WTC11 (cell line): Measurements from ENCODE around the gene ZAR1L. TPM values are rescaled to one million over a fixed set of nuclear protein-coding genes. Genes with fewer than 3 reads are reported as not detected.

Experiments used
- ATAC-seq: fragments of 200-7000 bp; cut with Tn5 transposase; 2 replicates; pipeline ENCODE4 v1.10.0; 2021; ENCODE audit warnings: mild to moderate bottlenecking, moderate library complexity
- CTCF ChIA-PET: fragments of 300-600 bp; sonication (Branson Sonifier 250); formaldehyde crosslinking; loops from one replicate; lab custom pipeline; 2021; ENCODE audit warnings: antibody characterized with exemption; lab: Charles Lee
- POLR2A ChIA-PET: fragments of 350-600 bp; sonication (Branson Sonifier 250); formaldehyde crosslinking; loops from one replicate; lab custom pipeline; 2021; ENCODE audit warnings: antibody characterized with exemption; lab: Charles Lee
- DNase-seq: peaks from one replicate; pipeline ENCODE4 v3.0.0; 2021; ENCODE audit warnings: low spot score
- H3K27ac Mint-ChIP-seq: 2 replicates; pipeline ENCODE4 v1.8.0; 2021; ENCODE audit warnings: mixed read lengths
- H3K27me3 Mint-ChIP-seq: 2 replicates; pipeline ENCODE4 v1.8.0; 2021; ENCODE audit warnings: low read depth, mild to moderate bottlenecking, moderate library complexity, mixed read lengths
- H3K36me3 Mint-ChIP-seq: 2 replicates; pipeline ENCODE4 v1.8.0; 2021; ENCODE audit warnings: mixed read lengths
- H3K4me1 Mint-ChIP-seq: 2 replicates; pipeline ENCODE4 v1.8.0; 2022; ENCODE audit warnings: mixed read lengths
- H3K4me3 Mint-ChIP-seq: 2 replicates; pipeline ENCODE4 v1.8.0; 2021; ENCODE audit warnings: mild to moderate bottlenecking, moderate library complexity, mixed read lengths
- H3K9me3 Mint-ChIP-seq: 2 replicates; pipeline ENCODE4 v1.8.0; 2021; ENCODE audit warnings: mixed read lengths
- ESRRA ChIP-seq: sonication (generic); formaldehyde crosslinking; IDR thresholded peaks from 2 replicates; pipeline ENCODE4 v1.8.1; 2022; ENCODE audit warnings: mild to moderate bottlenecking, missing genetic modification reagents, borderline replicate concordance
- GABPB1 ChIP-seq: sonication (generic); formaldehyde crosslinking; IDR thresholded peaks from 2 replicates; pipeline ENCODE4 v1.8.1; 2023; ENCODE audit warnings: mild to moderate bottlenecking, missing genetic modification reagents
- GRHL2 ChIP-seq: fragments of 250-450 bp; sonication (Bioruptor Pico); IDR thresholded peaks from 2 replicates; pipeline ENCODE4 v1.8.0; 2022; ENCODE audit warnings: mild to moderate bottlenecking, moderate library complexity; ENCODE audit not compliant: insufficient replicate concordance, severe bottlenecking
- MYBL2 ChIP-seq: sonication (generic); formaldehyde crosslinking; IDR thresholded peaks from 2 replicates; pipeline ENCODE4 v1.8.1; 2023; ENCODE audit warnings: mild to moderate bottlenecking, moderate library complexity, missing genetic modification reagents
- TEAD1 ChIP-seq: sonication (generic); formaldehyde crosslinking; IDR thresholded peaks from 2 replicates; pipeline ENCODE4 v1.8.0; 2022; ENCODE audit warnings: mild to moderate bottlenecking, missing genetic modification reagents
- ZBTB21 ChIP-seq: sonication (generic); formaldehyde crosslinking; IDR thresholded peaks from 2 replicates; pipeline ENCODE4 v1.8.1; 2023; ENCODE audit warnings: mild to moderate bottlenecking, missing genetic modification reagents, borderline replicate concordance
- ZNF138 ChIP-seq: sonication (generic); formaldehyde crosslinking; conservative IDR thresholded peaks from 2 replicates; pipeline ENCODE4 v1.8.1; 2022; ENCODE audit warnings: mild to moderate bottlenecking, moderate library complexity, missing genetic modification reagents
- ZNF263 ChIP-seq: sonication (generic); formaldehyde crosslinking; IDR thresholded peaks from 2 replicates; pipeline ENCODE4 v1.8.1; 2022; ENCODE audit warnings: low read depth, mild to moderate bottlenecking, moderate library complexity, missing genetic modification reagents
- ZNF416 ChIP-seq: fragments of 250-450 bp; sonication (Bioruptor Pico); IDR thresholded peaks from 2 replicates; pipeline ENCODE4 v1.9.0; 2021; ENCODE audit warnings: mild to moderate bottlenecking, inconsistent platforms
- ZNF423 ChIP-seq: fragments of 250-450 bp; sonication (Bioruptor Pico); IDR thresholded peaks from 2 replicates; pipeline ENCODE4 v2.1.2; 2022; ENCODE audit warnings: mild to moderate bottlenecking, moderate library complexity
- total RNA-seq: library from RNA; stranded (reverse); gene quantifications from 3 replicates; pipeline ENCODE4 v1.2.3, GENCODE V29; 2021
- TF ChIP-seq, protein P1 (sequence below): sonication (generic); formaldehyde crosslinking; IDR thresholded peaks from 2 replicates; pipeline ENCODE4 v1.8.1; 2023; ENCODE audit warnings: mild to moderate bottlenecking, missing genetic modification reagents, borderline replicate concordance
- TF ChIP-seq, protein P2 (sequence below): sonication (generic); formaldehyde crosslinking; IDR thresholded peaks from 2 replicates; pipeline ENCODE4 v1.8.1; 2022; ENCODE audit warnings: missing genetic modification reagents, borderline replicate concordance
- TF ChIP-seq, protein P3 (sequence below): sonication (generic); formaldehyde crosslinking; IDR thresholded peaks from 2 replicates; pipeline ENCODE4 v1.8.1; 2023; ENCODE audit warnings: mild to moderate bottlenecking, missing genetic modification reagents, moderate library complexity
- TF ChIP-seq, protein P4 (sequence below): sonication (generic); formaldehyde crosslinking; IDR thresholded peaks from 2 replicates; pipeline ENCODE4 v1.8.1; 2023; ENCODE audit warnings: mild to moderate bottlenecking, missing genetic modification reagents, moderate library complexity
- TF ChIP-seq, protein P5 (sequence below): sonication (generic); formaldehyde crosslinking; IDR thresholded peaks from 2 replicates; pipeline ENCODE4 v1.8.1; 2023; ENCODE audit warnings: mild to moderate bottlenecking, missing genetic modification reagents
- TF ChIP-seq, protein P6 (sequence below): sonication (generic); formaldehyde crosslinking; IDR thresholded peaks from 2 replicates; pipeline ENCODE4 v1.8.1; 2022; ENCODE audit warnings: mild to moderate bottlenecking, moderate library complexity, missing genetic modification reagents
- TF ChIP-seq, protein P7 (sequence below): fragments of 250-450 bp; sonication (Bioruptor Pico); IDR thresholded peaks from 2 replicates; pipeline ENCODE4 v1.9.0; 2021; ENCODE audit warnings: mild to moderate bottlenecking

Gene ZAR1L
- total RNA-seq, 1 experiment from 2014 or later: 0.33 TPM

DNA sequence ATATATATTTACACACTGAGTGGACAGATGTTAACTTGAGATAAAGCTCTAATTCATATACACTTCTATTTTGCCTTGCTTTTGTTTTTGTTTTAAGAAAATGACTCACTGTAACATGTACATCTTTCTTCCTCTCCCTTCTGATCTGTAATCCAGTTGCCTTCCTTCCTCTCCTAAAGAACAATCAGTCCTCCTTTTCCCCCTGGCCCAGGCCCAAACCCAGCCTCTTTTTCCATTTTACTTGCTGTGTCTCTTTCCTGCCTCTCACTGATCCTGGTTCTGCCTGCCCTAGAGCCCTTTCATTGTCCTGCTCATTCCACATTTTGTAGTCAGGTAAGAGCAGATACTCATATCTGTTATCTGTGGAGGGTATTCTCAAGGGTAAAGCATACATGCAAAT, 50.8 kb downstream of the ZAR1L start:
- no peaks in the 10 kb centered on the region for H3K36me3 Mint-ChIP-seq
- ChIA-PET CTCF (no interaction called here), POLR2A (no interaction called here)
- no peak for DNase-seq
- H3K4me1 Mint-ChIP-seq: no peaks in the 10 kb centered on the region
- TF ChIP-seq ESRRA (CRISPR knock-in tag) (no peak), TEAD1 (CRISPR knock-in tag) (no peak), ZBTB21 (CRISPR knock-in tag) (no peak), ZNF263 (no peak), GABPB1 (CRISPR knock-in tag) (no peak), GRHL2 (CRISPR knock-in tag) (no peak), ZNF423 (no peak), MYBL2 (CRISPR knock-in tag) (no peak), ZNF416 (CRISPR knock-in tag) (no peak), ZNF138 (CRISPR knock-in tag) (no peak)
- TF ChIP-seq, protein P1, sequence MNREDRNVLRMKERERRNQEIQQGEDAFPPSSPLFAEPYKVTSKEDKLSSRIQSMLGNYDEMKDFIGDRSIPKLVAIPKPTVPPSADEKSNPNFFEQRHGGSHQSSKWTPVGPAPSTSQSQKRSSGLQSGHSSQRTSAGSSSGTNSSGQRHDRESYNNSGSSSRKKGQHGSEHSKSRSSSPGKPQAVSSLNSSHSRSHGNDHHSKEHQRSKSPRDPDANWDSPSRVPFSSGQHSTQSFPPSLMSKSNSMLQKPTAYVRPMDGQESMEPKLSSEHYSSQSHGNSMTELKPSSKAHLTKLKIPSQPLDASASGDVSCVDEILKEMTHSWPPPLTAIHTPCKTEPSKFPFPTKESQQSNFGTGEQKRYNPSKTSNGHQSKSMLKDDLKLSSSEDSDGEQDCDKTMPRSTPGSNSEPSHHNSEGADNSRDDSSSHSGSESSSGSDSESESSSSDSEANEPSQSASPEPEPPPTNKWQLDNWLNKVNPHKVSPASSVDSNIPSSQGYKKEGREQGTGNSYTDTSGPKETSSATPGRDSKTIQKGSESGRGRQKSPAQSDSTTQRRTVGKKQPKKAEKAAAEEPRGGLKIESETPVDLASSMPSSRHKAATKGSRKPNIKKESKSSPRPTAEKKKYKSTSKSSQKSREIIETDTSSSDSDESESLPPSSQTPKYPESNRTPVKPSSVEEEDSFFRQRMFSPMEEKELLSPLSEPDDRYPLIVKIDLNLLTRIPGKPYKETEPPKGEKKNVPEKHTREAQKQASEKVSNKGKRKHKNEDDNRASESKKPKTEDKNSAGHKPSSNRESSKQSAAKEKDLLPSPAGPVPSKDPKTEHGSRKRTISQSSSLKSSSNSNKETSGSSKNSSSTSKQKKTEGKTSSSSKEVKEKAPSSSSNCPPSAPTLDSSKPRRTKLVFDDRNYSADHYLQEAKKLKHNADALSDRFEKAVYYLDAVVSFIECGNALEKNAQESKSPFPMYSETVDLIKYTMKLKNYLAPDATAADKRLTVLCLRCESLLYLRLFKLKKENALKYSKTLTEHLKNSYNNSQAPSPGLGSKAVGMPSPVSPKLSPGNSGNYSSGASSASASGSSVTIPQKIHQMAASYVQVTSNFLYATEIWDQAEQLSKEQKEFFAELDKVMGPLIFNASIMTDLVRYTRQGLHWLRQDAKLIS (CRISPR knock-in tag): no peak
- TF ChIP-seq, protein P2, sequence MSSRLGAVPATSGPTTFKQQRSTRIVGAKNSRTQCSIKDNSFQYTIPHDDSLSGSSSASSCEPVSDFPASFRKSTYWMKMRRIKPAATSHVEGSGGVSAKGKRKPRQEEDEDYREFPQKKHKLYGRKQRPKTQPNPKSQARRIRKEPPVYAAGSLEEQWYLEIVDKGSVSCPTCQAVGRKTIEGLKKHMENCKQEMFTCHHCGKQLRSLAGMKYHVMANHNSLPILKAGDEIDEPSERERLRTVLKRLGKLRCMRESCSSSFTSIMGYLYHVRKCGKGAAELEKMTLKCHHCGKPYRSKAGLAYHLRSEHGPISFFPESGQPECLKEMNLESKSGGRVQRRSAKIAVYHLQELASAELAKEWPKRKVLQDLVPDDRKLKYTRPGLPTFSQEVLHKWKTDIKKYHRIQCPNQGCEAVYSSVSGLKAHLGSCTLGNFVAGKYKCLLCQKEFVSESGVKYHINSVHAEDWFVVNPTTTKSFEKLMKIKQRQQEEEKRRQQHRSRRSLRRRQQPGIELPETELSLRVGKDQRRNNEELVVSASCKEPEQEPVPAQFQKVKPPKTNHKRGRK (CRISPR knock-in tag): no peak
- TF ChIP-seq, protein P3, sequence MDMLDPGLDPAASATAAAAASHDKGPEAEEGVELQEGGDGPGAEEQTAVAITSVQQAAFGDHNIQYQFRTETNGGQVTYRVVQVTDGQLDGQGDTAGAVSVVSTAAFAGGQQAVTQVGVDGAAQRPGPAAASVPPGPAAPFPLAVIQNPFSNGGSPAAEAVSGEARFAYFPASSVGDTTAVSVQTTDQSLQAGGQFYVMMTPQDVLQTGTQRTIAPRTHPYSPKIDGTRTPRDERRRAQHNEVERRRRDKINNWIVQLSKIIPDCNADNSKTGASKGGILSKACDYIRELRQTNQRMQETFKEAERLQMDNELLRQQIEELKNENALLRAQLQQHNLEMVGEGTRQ (CRISPR knock-in tag): no peak
- TF ChIP-seq, protein P4, sequence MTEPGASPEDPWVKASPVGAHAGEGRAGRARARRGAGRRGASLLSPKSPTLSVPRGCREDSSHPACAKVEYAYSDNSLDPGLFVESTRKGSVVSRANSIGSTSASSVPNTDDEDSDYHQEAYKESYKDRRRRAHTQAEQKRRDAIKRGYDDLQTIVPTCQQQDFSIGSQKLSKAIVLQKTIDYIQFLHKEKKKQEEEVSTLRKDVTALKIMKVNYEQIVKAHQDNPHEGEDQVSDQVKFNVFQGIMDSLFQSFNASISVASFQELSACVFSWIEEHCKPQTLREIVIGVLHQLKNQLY (CRISPR knock-in tag): no peak
- TF ChIP-seq, protein P5, sequence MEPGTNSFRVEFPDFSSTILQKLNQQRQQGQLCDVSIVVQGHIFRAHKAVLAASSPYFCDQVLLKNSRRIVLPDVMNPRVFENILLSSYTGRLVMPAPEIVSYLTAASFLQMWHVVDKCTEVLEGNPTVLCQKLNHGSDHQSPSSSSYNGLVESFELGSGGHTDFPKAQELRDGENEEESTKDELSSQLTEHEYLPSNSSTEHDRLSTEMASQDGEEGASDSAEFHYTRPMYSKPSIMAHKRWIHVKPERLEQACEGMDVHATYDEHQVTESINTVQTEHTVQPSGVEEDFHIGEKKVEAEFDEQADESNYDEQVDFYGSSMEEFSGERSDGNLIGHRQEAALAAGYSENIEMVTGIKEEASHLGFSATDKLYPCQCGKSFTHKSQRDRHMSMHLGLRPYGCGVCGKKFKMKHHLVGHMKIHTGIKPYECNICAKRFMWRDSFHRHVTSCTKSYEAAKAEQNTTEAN: no peak
- no peaks in the 10 kb centered on the region for H3K9me3 Mint-ChIP-seq
- ATAC-seq: no peak
- H3K27ac Mint-ChIP-seq: no peak overlapping the region
- no peaks in the 10 kb centered on the region for H3K27me3 Mint-ChIP-seq
- H3K4me3 Mint-ChIP-seq: no peak overlapping the region

DNA sequence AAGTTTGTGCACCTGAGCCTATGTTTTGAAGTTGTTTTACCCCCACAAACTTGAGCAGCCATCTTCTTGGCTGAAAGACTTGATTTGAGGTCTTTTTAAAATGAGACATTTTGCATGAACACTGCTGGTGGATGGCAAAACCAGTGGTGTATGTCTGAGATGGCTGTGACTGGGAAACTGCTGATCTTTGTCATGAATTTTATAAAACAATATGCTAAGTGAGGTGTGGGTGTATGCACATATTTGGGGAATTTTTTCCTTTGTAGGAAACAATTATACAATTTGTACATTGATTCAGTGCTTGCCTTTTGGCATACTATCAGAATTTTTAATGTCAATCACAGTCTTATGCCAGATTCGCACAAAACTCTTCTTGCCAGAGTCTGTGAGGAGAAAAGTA, 52.5 kb downstream of the ZAR1L start:
- ChIA-PET POLR2A (no interaction called here), CTCF (interaction anchor here (1.2 kb wide), 1 partner anchor 16 kb away, joined by 4 read pairs; no protein-coding TSS in a partner anchor)
- no peaks in the 10 kb centered on the region for H3K9me3 Mint-ChIP-seq
- H3K4me1 Mint-ChIP-seq: no peaks in the 10 kb centered on the region
- no peaks in the 10 kb centered on the region for H3K36me3 Mint-ChIP-seq
- no peak for ATAC-seq
- H3K27me3 Mint-ChIP-seq: no peaks in the 10 kb centered on the region
- TF ChIP-seq, protein P6, sequence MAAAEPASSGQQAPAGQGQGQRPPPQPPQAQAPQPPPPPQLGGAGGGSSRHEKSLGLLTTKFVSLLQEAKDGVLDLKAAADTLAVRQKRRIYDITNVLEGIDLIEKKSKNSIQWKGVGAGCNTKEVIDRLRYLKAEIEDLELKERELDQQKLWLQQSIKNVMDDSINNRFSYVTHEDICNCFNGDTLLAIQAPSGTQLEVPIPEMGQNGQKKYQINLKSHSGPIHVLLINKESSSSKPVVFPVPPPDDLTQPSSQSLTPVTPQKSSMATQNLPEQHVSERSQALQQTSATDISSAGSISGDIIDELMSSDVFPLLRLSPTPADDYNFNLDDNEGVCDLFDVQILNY (CRISPR knock-in tag): no peak
- TF ChIP-seq, protein P7, sequence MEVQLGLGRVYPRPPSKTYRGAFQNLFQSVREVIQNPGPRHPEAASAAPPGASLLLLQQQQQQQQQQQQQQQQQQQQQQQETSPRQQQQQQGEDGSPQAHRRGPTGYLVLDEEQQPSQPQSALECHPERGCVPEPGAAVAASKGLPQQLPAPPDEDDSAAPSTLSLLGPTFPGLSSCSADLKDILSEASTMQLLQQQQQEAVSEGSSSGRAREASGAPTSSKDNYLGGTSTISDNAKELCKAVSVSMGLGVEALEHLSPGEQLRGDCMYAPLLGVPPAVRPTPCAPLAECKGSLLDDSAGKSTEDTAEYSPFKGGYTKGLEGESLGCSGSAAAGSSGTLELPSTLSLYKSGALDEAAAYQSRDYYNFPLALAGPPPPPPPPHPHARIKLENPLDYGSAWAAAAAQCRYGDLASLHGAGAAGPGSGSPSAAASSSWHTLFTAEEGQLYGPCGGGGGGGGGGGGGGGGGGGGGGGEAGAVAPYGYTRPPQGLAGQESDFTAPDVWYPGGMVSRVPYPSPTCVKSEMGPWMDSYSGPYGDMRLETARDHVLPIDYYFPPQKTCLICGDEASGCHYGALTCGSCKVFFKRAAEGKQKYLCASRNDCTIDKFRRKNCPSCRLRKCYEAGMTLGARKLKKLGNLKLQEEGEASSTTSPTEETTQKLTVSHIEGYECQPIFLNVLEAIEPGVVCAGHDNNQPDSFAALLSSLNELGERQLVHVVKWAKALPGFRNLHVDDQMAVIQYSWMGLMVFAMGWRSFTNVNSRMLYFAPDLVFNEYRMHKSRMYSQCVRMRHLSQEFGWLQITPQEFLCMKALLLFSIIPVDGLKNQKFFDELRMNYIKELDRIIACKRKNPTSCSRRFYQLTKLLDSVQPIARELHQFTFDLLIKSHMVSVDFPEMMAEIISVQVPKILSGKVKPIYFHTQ (CRISPR knock-in tag): no peak
- TF ChIP-seq, all 79 proteins: peak for 0
- H3K27ac Mint-ChIP-seq: no peak overlapping the region
- no peak overlapping the region for H3K4me3 Mint-ChIP-seq
- no peak for DNase-seq
